CD14-positive monocyte (primary cell): ENCODE measurements around the gene PLEKHH3. TPM values are rescaled to one million over a fixed set of nuclear protein-coding genes. Genes with fewer than 3 reads are reported as not detected.

Source experiments
- DNase-seq, 3 donors: peaks; one replicate each; pipeline ENCODE4 v3.0.0-alpha.2; 2011 to 2022
- H2AFZ ChIP-seq: 2 replicates; pipeline ENCODE4 v1.6.0; 2012; ENCODE audit warnings: mild to moderate bottlenecking, low read depth, low read length, inconsistent platforms; ENCODE audit not compliant: insufficient read depth, poor library complexity, severe bottlenecking
- H3K27ac ChIP-seq, 2 donors: 1 replicate in 1 of 2; 2 replicates in 1 of 2; pipeline ENCODE4 v1.5.1; 2012 to 2013; ENCODE audit warnings: low read length in 2 of 2, control low read depth in 1 of 2, inconsistent platforms in 1 of 2, low read depth in 1 of 2, mild to moderate bottlenecking in 1 of 2
- H3K27me3 ChIP-seq, 2 donors: one replicate each; pipeline versions ENCODE4 v1.6.0 to v1.6.1; 2011 to 2013; ENCODE audit warnings: low read length in 2 of 2; ENCODE audit not compliant: control insufficient read depth in 2 of 2, insufficient read depth in 2 of 2
- H3K36me3 ChIP-seq, 2 donors: replicated peaks in 1 of 2; 1 replicate in 1 of 2; 2 replicates in 1 of 2; pipeline versions ENCODE4 v1.5.1 to v1.6.1; 2012 to 2013; ENCODE audit warnings: low read length in 2 of 2, control low read depth in 1 of 2, inconsistent platforms in 1 of 2, mild to moderate bottlenecking in 1 of 2; ENCODE audit not compliant: insufficient read depth in 2 of 2, control insufficient read depth in 1 of 2
- H3K4me1 ChIP-seq, 2 donors: 1 replicate in 1 of 2; 2 replicates in 1 of 2; pipeline versions ENCODE4 v1.5.1 to v1.6.1; 2012 to 2013; ENCODE audit warnings: low read length in 2 of 2, control low read depth in 1 of 2, inconsistent platforms in 1 of 2, mild to moderate bottlenecking in 1 of 2, moderate library complexity in 1 of 2; ENCODE audit not compliant: insufficient read depth in 2 of 2, control insufficient read depth in 1 of 2
- H3K4me2 ChIP-seq: replicated peaks from 2 replicates; pipeline ENCODE3; 2012; ENCODE audit warnings: low read length, moderate library complexity, mild to moderate bottlenecking; ENCODE audit not compliant: poor library complexity, severe bottlenecking; ENCODE audit errors: extremely low read depth
- H3K4me3 ChIP-seq, 3 experiments: fragments of 200-600 bp in 1 of 3; sonication (generic) in 1 of 3; replicated peaks in 1 of 3; 1 replicate in 2 of 3; 2 replicates in 1 of 3; pipeline ENCODE4 v1.5.1; 2011 to 2013; ENCODE audit warnings: low read length in 3 of 3, mild to moderate bottlenecking in 3 of 3, control low read depth in 2 of 3, low read depth in 2 of 3, inconsistent platforms in 1 of 3, moderate library complexity in 1 of 3
- H3K79me2 ChIP-seq: 2 replicates; pipeline ENCODE4 v1.6.0; 2012; ENCODE audit warnings: mild to moderate bottlenecking, control low read depth, inconsistent platforms, low read length, moderate library complexity; ENCODE audit not compliant: insufficient read depth
- H3K9ac ChIP-seq: 2 replicates; pipeline ENCODE4 v1.6.0; 2017; ENCODE audit warnings: low read length, mild to moderate bottlenecking; ENCODE audit not compliant: insufficient read depth, poor library complexity, severe bottlenecking
- H3K9me3 ChIP-seq, 2 donors: replicated peaks in 1 of 2; 1 replicate in 1 of 2; 2 replicates in 1 of 2; pipeline versions ENCODE4 v1.5.1 to v1.6.1; 2012 to 2013; ENCODE audit warnings: low read length in 2 of 2, control low read depth in 1 of 2; ENCODE audit not compliant: control insufficient read depth in 1 of 2, insufficient read depth in 1 of 2
- H4K20me1 ChIP-seq: 2 replicates; pipeline ENCODE4 v1.6.0; 2012; ENCODE audit warnings: mild to moderate bottlenecking, low read length, control low read depth, moderate library complexity; ENCODE audit not compliant: insufficient read depth
- H3K27ac Mint-ChIP-seq, 7 donors: one replicate each; pipeline ENCODE4 v1.8.0; 2020; ENCODE audit warnings: mild to moderate bottlenecking in 7 of 7, mixed read lengths in 7 of 7, moderate library complexity in 6 of 7, inconsistent platforms in 2 of 7
- H3K27me3 Mint-ChIP-seq, 3 donors: one replicate each; pipeline ENCODE4 v1.8.0; 2021 to 2022; ENCODE audit warnings: low read depth in 3 of 3, mild to moderate bottlenecking in 3 of 3, mixed read lengths in 3 of 3, moderate library complexity in 3 of 3, inconsistent platforms in 1 of 3
- H3K36me3 Mint-ChIP-seq, 2 donors: one replicate each; pipeline ENCODE4 v1.8.0; 2020; ENCODE audit warnings: mixed read lengths in 2 of 2, inconsistent platforms in 1 of 2, mild to moderate bottlenecking in 1 of 2
- H3K4me1 Mint-ChIP-seq: one replicate; pipeline ENCODE4 v1.8.0; 2020; ENCODE audit warnings: mild to moderate bottlenecking, mixed read lengths
- H3K4me3 Mint-ChIP-seq, 2 donors: one replicate each; pipeline ENCODE4 v1.8.0; 2020; ENCODE audit warnings: mild to moderate bottlenecking in 2 of 2, mixed read lengths in 2 of 2, moderate library complexity in 1 of 2
- H3K9me3 Mint-ChIP-seq, 7 donors: one replicate each; pipeline ENCODE4 v1.8.0; 2020 to 2022; ENCODE audit warnings: mixed read lengths in 7 of 7, mild to moderate bottlenecking in 6 of 7, moderate library complexity in 6 of 7, inconsistent platforms in 2 of 7
- CTCF ChIP-seq: fragments of 200-600 bp; IDR thresholded peaks from one replicate; pipeline ENCODE4 v1.8.0; 2022; ENCODE audit warnings: antibody characterized with exemption, mild to moderate bottlenecking
- WGBS: methylation state at CpG from one replicate; pipeline ENCODE4 v1.1.5; 2013; ENCODE audit warnings: missing lambda C conversion rate; ENCODE audit not compliant: insufficient coverage; 5-methylcytosine and 5-hydroxymethylcytosine counted together
- intact Hi-C, 2 donors: fragments of 100-400 bp; cut with micrococcal nuclease; formaldehyde crosslinking; loops; one replicate each; pipeline versions ENCODE4 v1.15.0 to v1.15.1; 2023
- polyA plus RNA-seq, 3 donors: library from polyadenylated mRNA; depleted of rRNA in 1 of 3; unstranded in 2 of 3; stranded (reverse) in 1 of 3; fragments of 300-500 nt in 2 of 3; fragments of >200 nt in 1 of 3; fragmentation: Illumina TruSeq in 2 of 3; gene quantifications; 1 replicate in 2 of 3; 2 replicates in 1 of 3; pipeline ENCODE4 v1.2.3, GENCODE V29; 2012 to 2021

PLEKHH3 gene
- polyA plus RNA-seq, 3 donors = 0.38 to 0.43 (median 0.41) TPM

DNA sequence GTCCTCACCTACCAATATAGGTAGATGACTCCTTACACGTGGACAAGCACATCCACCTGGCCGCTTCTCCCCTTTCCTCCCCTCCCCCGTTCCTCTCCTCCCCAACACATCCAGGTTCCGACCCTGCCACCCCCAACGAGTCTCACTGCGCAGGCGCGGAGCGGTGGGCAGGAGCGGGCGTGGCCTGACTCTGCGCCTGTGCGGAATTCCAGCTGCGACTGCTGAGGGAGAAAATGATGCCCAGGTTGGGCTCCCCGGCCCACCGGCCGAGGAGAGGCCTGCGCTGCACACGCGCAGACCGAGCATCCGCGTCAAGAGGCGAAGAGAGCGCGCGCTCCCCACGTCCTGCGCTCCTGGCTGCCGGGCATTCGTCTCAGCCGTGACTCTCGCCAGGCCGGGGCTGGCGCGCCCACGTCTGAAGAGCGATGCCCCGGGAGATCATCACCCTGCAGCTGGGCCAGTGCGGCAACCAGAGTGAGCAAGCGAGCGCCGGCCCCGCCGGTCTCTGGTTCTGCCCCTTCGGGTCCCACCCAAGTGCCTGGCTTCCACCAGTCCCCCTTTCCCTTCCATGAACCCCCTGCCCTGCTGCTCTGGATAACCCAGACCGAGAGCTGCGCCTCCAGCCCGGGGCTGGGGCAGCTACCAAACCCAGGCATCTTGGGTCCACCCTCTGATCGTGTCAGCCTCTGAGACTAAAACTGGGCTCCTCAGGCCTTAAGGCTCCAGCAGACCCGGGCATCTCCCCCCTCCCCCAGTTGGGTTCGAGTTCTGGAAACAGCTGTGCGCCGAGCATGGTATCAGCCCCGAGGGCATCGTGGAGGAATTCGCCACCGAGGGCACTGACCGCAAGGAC is 17.5 kb downstream of the PLEKHH3 start, which contains the start of gene TUBG2:
Gene TUBG2 (plus strand): TSS at position 206 of the 853 bp plus-strand sequence. CDS start 220 bp downstream, at position 426.
- no peak within 1 kb of the TSS for H3K27ac ChIP-seq
- no peaks in the 10 kb centered on the region for H3K9me3 ChIP-seq
- peak within 1 kb of the TSS; percentile 89 for H2AFZ ChIP-seq

More for the DNA sequence above, 17.5 kb downstream of the PLEKHH3 start, which contains the start of gene TUBG2:
- no peaks in the 10 kb centered on the region for H3K36me3 Mint-ChIP-seq
- peak within 1 kb of the TSS; percentile 58 for H3K9ac ChIP-seq
- WGBS = 1% methylated on average over 49 of the region's 59 CpGs
- peak within 1 kb of the TSS; percentile 21 to 89 (median 51) for H3K4me3 ChIP-seq
- peaks cover 15 to 26% (median 18%) of the 10 kb centered on the region in 3 donors for H3K27me3 Mint-ChIP-seq
- H3K4me1 Mint-ChIP-seq = peaks cover 23% of the 10 kb centered on the region
- no peak for TF ChIP-seq CTCF
- peaks cover 0 to 5% of the 10 kb centered on the region in 2 donors for H3K27me3 ChIP-seq
- no peaks in the 10 kb centered on the region for H4K20me1 ChIP-seq
- H3K4me2 ChIP-seq = peak within 1 kb of the TSS; percentile 90
- no peaks in the 10 kb centered on the region for H3K79me2 ChIP-seq
- peak within 1 kb of the TSS; percentile 89 to 95 for H3K4me3 Mint-ChIP-seq
- no peaks in the 10 kb centered on the region for H3K36me3 ChIP-seq
- peaks cover 0 to 6% (median 3%) of the 10 kb centered on the region in 7 donors for H3K9me3 Mint-ChIP-seq
- peaks cover 11 to 13% of the 10 kb centered on the region in 2 donors for H3K4me1 ChIP-seq
- DNase-seq = peak in 2 of 3 donors; percentile 33 to 39
- intact Hi-C loops = no loop called here
- H3K27ac Mint-ChIP-seq = peak within 1 kb of the TSS in 2 of 7 donors; percentile 16 to 82
